Prostate gland (tissue), 2 donors: Measurements from ENCODE around the gene CHD3.

Source experiments
- CTCF ChIP-seq, 4 experiments: fragments of 200-600 bp in 2 of 4; fragments of 450-650 bp in 2 of 4; sonication (generic) in 2 of 4; IDR thresholded peaks; 1 replicate in 3 of 4; 2 replicates in 1 of 4; pipeline ENCODE4 v1.5.1; 2016 to 2019; ENCODE audit warnings: antibody characterized with exemption in 4 of 4, mild to moderate bottlenecking in 2 of 4, moderate library complexity in 2 of 4
- POLR2A ChIP-seq: fragments of 450-650 bp; IDR thresholded peaks from one replicate; pipeline ENCODE4 v1.6.1; 2016; ENCODE audit warnings: antibody characterized with exemption, mild to moderate bottlenecking
- POLR2AphosphoS5 ChIP-seq: sonication (generic); formaldehyde crosslinking; IDR thresholded peaks from one replicate; pipeline ENCODE4 v1.6.1; 2017; ENCODE audit warnings: antibody characterized with exemption

DNA sequence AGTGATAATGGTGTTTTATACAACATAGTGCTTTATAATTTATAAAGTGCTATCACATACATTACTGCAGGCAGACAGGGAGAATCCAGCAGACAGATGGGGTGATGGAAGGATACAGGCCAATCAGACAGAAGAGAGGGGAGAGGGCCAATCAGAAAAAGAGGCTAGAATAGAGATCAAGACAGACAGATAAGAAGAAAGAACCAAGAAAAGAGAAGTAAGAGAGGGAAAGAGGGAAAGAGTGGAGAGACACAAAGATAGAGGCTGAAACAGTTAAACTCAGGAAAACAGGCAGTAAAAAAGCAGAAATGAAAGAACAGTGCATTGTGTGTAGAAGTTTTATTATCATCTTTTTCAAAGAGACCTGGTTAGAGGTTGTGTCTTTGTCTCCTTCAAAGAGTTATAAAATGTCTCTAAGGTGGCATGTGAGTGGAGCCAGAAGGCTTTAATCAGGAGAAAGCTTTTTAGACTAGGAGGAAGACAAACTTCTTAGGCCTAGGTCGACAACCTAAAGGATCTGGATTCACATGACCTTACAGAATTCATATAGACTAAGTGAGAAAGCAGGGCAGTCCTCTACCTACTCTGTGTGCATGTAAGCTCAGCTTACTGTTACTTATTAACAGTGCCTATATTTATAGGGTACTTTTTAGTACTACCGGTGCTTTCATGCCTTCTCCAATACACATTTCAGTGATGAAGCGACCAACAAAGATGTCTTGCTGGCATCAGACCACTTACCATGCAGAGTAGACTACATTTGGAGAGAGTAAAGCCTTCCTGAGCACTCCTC lies 8.3 kb upstream of the CHD3 start:
- TF ChIP-seq CTCF (IDR thresholded peaks at IDR 0.05) (no peak), POLR2A (no peak), POLR2AphosphoS5 (no peak)
